ENCODE results near the gene TEC. TPM values are rescaled to one million over a fixed set of nuclear protein-coding genes. Genes with fewer than 3 reads are reported as not detected.
"Not testable (repeated sequence)": the region's sequence is repeated elsewhere in the genome, so short reads cannot be mapped to it uniquely, and the experiment has no call there.

The TEC gene
- total RNA-seq, 4 donors from 2014 or later: 3.6 to 12.7 (median 3.9) TPM

- no peak for DNase-seq
- Histone ChIP-seq H3K4me1 (no peaks in the 10 kb centered on the region), H3K36me3 (no peaks in the 10 kb centered on the region), H3K27ac (no peak overlapping the region), H3K27me3 (no peaks in the 10 kb centered on the region), H3K4me3 (replicated peaks in 1 of 3) (no peak overlapping the region), H3K9me3 (no peaks in the 10 kb centered on the region)
- intact Hi-C loops (cut with DNase I): no loop called here
- no peak for TF ChIP-seq CTCF (IDR thresholded peaks at IDR 0.05)
- no peak for TF ChIP-seq POLR2A (IDR thresholded peaks at IDR 0.05)
- WGBS, 2 donors: 66 to 70% methylated on average over 6 of the region's 6 CpGs
Observed at GRCh38 chr4:48296365-48296764, 26.7 kb upstream of the TEC start.

GRCh38 chr4:48295116-48295515 is 25.5 kb upstream of the TEC start:
- no peak for DNase-seq
- intact Hi-C loops (cut with DNase I): no loop called here
- H3K4me3 ChIP-seq (replicated peaks in 1 of 3): no peak overlapping the region
- H3K4me1 ChIP-seq: no peaks in the 10 kb centered on the region
- TF ChIP-seq POLR2A (IDR thresholded peaks at IDR 0.05) (no peak), CTCF (IDR thresholded peaks at IDR 0.05) (no peak)
- no peak overlapping the region for H3K27ac ChIP-seq
- H3K9me3 ChIP-seq: no peaks in the 10 kb centered on the region
- H3K36me3 ChIP-seq: no peaks in the 10 kb centered on the region
- H3K27me3 ChIP-seq: no peaks in the 10 kb centered on the region

- H3K36me3 ChIP-seq; DNase-seq; H3K9me3 ChIP-seq; H3K27me3 ChIP-seq; H3K27ac ChIP-seq; H3K4me1 ChIP-seq; intact Hi-C loops (cut with DNase I); H3K4me3 ChIP-seq (replicated peaks in 1 of 3): not testable (repeated sequence)
- 100% methylated on average over 6 to 9 of the region's 40 CpGs for WGBS, 2 donors
Observed at GRCh38 chr4:48292218-48292790, 22.7 kb upstream of the TEC start.

- H3K4me1 ChIP-seq: no peaks in the 10 kb centered on the region
- intact Hi-C loops (cut with DNase I): no loop called here
- H3K27me3 ChIP-seq: no peaks in the 10 kb centered on the region
- 49 to 55% methylated on average over 5 of the region's 5 CpGs for WGBS, 2 donors
- H3K9me3 ChIP-seq: no peaks in the 10 kb centered on the region
- H3K36me3 ChIP-seq: no peaks in the 10 kb centered on the region
- no peak for DNase-seq
- no peak overlapping the region for H3K27ac ChIP-seq
- TF ChIP-seq CTCF (IDR thresholded peaks at IDR 0.05) (peak in 4 of 6 experiments; percentile 14 to 41 (median 24)), POLR2A (IDR thresholded peaks at IDR 0.05) (no peak)
- no peak overlapping the region for H3K4me3 ChIP-seq (replicated peaks in 1 of 3)
Observed at GRCh38 chr4:48290146-48290772, 20.6 kb upstream of the TEC start.

- H3K27me3 ChIP-seq; H3K9me3 ChIP-seq; H3K4me3 ChIP-seq (replicated peaks in 1 of 3); H3K4me1 ChIP-seq; DNase-seq; H3K36me3 ChIP-seq; H3K27ac ChIP-seq; intact Hi-C loops (cut with DNase I): not testable (repeated sequence)
- 86 to 98% methylated on average over 2 of the region's 2 CpGs for WGBS, 2 donors
Observed at GRCh38 chr4:48286060-48286459, 16.4 kb upstream of the TEC start.

- WGBS, 2 donors: 42 to 48% methylated on average over 5 of the region's 5 CpGs
- H3K36me3 ChIP-seq; DNase-seq; intact Hi-C loops (cut with DNase I); H3K4me1 ChIP-seq; H3K27me3 ChIP-seq; H3K27ac ChIP-seq; H3K9me3 ChIP-seq; H3K4me3 ChIP-seq (replicated peaks in 1 of 3): not testable (repeated sequence)
Observed at GRCh38 chr4:48285640-48286039, 16.0 kb upstream of the TEC start.

Measured in thyroid gland (tissue), 4 donors.